Thyroid gland (tissue), 4 donors: ENCODE results near the gene CCAR1.
"Not testable (repeated sequence)": the region's sequence is repeated elsewhere in the genome, so short reads cannot be mapped to it uniquely, and the experiment has no call there.

Experiments
- CTCF ChIP-seq, 6 experiments: fragments of 200-600 bp in 3 of 6; fragments of 450-650 bp in 3 of 6; sonication (generic) in 3 of 6; IDR thresholded peaks; one replicate each; pipeline ENCODE4 v1.5.1; 2016 to 2019; ENCODE audit warnings: antibody characterized with exemption in 6 of 6, mild to moderate bottlenecking in 2 of 6, inconsistent platforms in 1 of 6, moderate library complexity in 1 of 6
- POLR2A ChIP-seq, 2 donors: fragments of 450-650 bp; IDR thresholded peaks; one replicate each; pipeline ENCODE4 v1.6.1; 2017; ENCODE audit warnings: antibody characterized with exemption in 2 of 2, mild to moderate bottlenecking in 2 of 2, moderate library complexity in 1 of 2

GRCh38 chr10:68810830-68811229 is 89.8 kb downstream of the CCAR1 start:
- not testable (repeated sequence) for TF ChIP-seq CTCF, POLR2A (IDR thresholded peaks at IDR 0.05)
